SK-N-SH treated with all-trans-retinoic acid at 6 μM for 48 hours (cell line): Measurements from ENCODE around the gene OFD1.

ENCODE experiments used
- CSDC2 ChIP-seq: fragments of 250-450 bp; sonication (Bioruptor Pico); IDR thresholded peaks from 2 replicates; pipeline ENCODE4 v1.5.0; 2020; ENCODE audit warnings: mild to moderate bottlenecking, moderate library complexity
- ISL1 ChIP-seq: fragments of 250-450 bp; sonication (Bioruptor Pico); IDR thresholded peaks from 2 replicates; pipeline ENCODE4 v2.1.2; 2022; ENCODE audit warnings: mild to moderate bottlenecking, moderate library complexity
- PATZ1 ChIP-seq: fragments of 250-450 bp; sonication (Bioruptor Pico); IDR thresholded peaks from 2 replicates; pipeline ENCODE4 v1.8.0; 2020; ENCODE audit warnings: mild to moderate bottlenecking, moderate library complexity, borderline replicate concordance
- POU6F1 ChIP-seq: fragments of 250-450 bp; sonication (Bioruptor Pico); IDR thresholded peaks from 2 replicates; pipeline ENCODE4 v1.8.0; 2021; ENCODE audit warnings: low read depth, mild to moderate bottlenecking, moderate library complexity, borderline replicate concordance
- PPARA ChIP-seq: fragments of 250-450 bp; sonication (Bioruptor Pico); IDR thresholded peaks from 2 replicates; pipeline ENCODE4 v1.5.0; 2020; ENCODE audit warnings: mild to moderate bottlenecking, borderline replicate concordance
- RARB ChIP-seq: fragments of 250-450 bp; sonication (Bioruptor Pico); IDR thresholded peaks from 2 replicates; pipeline ENCODE4 v1.8.0; 2021; ENCODE audit warnings: mild to moderate bottlenecking, moderate library complexity
- SNAI2 ChIP-seq: fragments of 250-450 bp; sonication (Bioruptor Pico); IDR thresholded peaks from 2 replicates; pipeline ENCODE4 v1.5.0; 2020; ENCODE audit warnings: mild to moderate bottlenecking, moderate library complexity
- TCF4 ChIP-seq: fragments of 250-450 bp; sonication (Bioruptor Pico); IDR thresholded peaks from 2 replicates; pipeline ENCODE4 v1.8.0; 2021; ENCODE audit warnings: mild to moderate bottlenecking, moderate library complexity, borderline replicate concordance
- ZFP3 ChIP-seq: fragments of 250-450 bp; sonication (Bioruptor Pico); IDR thresholded peaks from 2 replicates; pipeline ENCODE4 v1.5.0; 2020; ENCODE audit warnings: mild to moderate bottlenecking, moderate library complexity

- TF ChIP-seq ISL1 (CRISPR knock-in tag) (no peak), CSDC2 (CRISPR knock-in tag) (no peak), TCF4 (CRISPR knock-in tag) (no peak), ZFP3 (no peak), PPARA (no peak), POU6F1 (CRISPR knock-in tag) (no peak), RARB (CRISPR knock-in tag) (no peak), PATZ1 (no peak), SNAI2 (CRISPR knock-in tag) (no peak)
These were observed 18.1 kb upstream of the OFD1 start for GRCh38 chrX:13716455-13716854.
